ENCODE data around the gene DPH2.

The DPH2 gene

GRCh38 chr1:43976045-43976444, 6.2 kb downstream of the DPH2 start:
- Histone ChIP-seq H3K18ac (ENCODE audit: low read length) (peak overlapping the region; percentile 33), H4K8ac (ENCODE audit: low read depth, low read length) (no peak overlapping the region), H3K4me3 (ENCODE audit: low read depth, low read length) (no peak overlapping the region), H4K91ac (ENCODE audit: low read depth, low read length) (no peak overlapping the region), H3K27ac (ENCODE audit: low read depth, low read length) (no peak overlapping the region), H2AK5ac (ENCODE audit: low read length) (no peak overlapping the region), H3K27me3 (ENCODE audit: insufficient read depth, low read length) (no peaks in the 10 kb centered on the region), H2BK12ac (ENCODE audit: low read length) (no peak overlapping the region), H3K79me2 (ENCODE audit: control insufficient read depth, insufficient read depth, low read length, poor library complexity) (peaks cover 18% of the 10 kb centered on the region), H2BK120ac (ENCODE audit: insufficient read depth, low read length, poor library complexity) (no peak overlapping the region), H3K14ac (ENCODE audit: low read length) (no peak overlapping the region), H3K4ac (ENCODE audit: low read depth, low read length) (peak overlapping the region; percentile 41), H3K36me3 (ENCODE audit: control insufficient read depth in 1 of 2, insufficient read depth in 2 of 2, low read length in 2 of 2) (peaks cover 28 to 29% of the 10 kb centered on the region in 2 experiments), H4K12ac (ENCODE audit: low read depth, low read length) (peak overlapping the region; percentile 19), H3K9ac (ENCODE audit: low read length) (peak overlapping the region; percentile 89), H3K23ac (ENCODE audit: low read length) (no peak overlapping the region), H3K9me3 (ENCODE audit: insufficient read depth, low read depth, low read length) (no peaks in the 10 kb centered on the region), H2BK5ac (ENCODE audit: low read depth, low read length, poor library complexity) (no peak overlapping the region), H3K79me1 (ENCODE audit: low read length) (peaks cover 17% of the 10 kb centered on the region), H3K4me1 (ENCODE audit: control insufficient read depth in 1 of 2, insufficient read depth in 2 of 2, low read length in 2 of 2) (peaks cover 16 to 22% of the 10 kb centered on the region in 2 experiments), H2AFZ (ENCODE audit: insufficient read depth, low read length, poor library complexity) (no peak overlapping the region), H3K4me2 (ENCODE audit: low read length) (peak overlapping the region; percentile 97)
- no CpG with 5 or more reads among the region's 4 CpGs for WGBS (ENCODE audit: extremely low coverage, insufficient coverage, insufficient read length)
- no peak for DNase-seq

- peaks cover 35 to 38% of the 10 kb centered on the region in 2 experiments for H3K36me3 ChIP-seq (ENCODE audit: control insufficient read depth in 1 of 2, insufficient read depth in 2 of 2, low read length in 2 of 2)
- H3K4me2 ChIP-seq (ENCODE audit: low read length): no peak overlapping the region
- no CpG with 5 or more reads among the region's 8 CpGs for WGBS (ENCODE audit: extremely low coverage, insufficient coverage, insufficient read length)
- DNase-seq: no peak
- no peak overlapping the region for H4K8ac ChIP-seq (ENCODE audit: low read depth, low read length)
- no peak overlapping the region for H3K4ac ChIP-seq (ENCODE audit: low read depth, low read length)
- H2BK120ac ChIP-seq (ENCODE audit: insufficient read depth, low read length, poor library complexity): no peak overlapping the region
- peaks cover 17% of the 10 kb centered on the region for H3K79me1 ChIP-seq (ENCODE audit: low read length)
- no peak overlapping the region for H2BK5ac ChIP-seq (ENCODE audit: low read depth, low read length, poor library complexity)
- peaks cover 18% of the 10 kb centered on the region for H3K79me2 ChIP-seq (ENCODE audit: control insufficient read depth, insufficient read depth, low read length, poor library complexity)
- H3K27me3 ChIP-seq (ENCODE audit: insufficient read depth, low read length): no peaks in the 10 kb centered on the region
- no peak overlapping the region for H3K9ac ChIP-seq (ENCODE audit: low read length)
- no peak overlapping the region for H2BK12ac ChIP-seq (ENCODE audit: low read length)
- no peak overlapping the region for H3K18ac ChIP-seq (ENCODE audit: low read length)
- H3K23ac ChIP-seq (ENCODE audit: low read length): no peak overlapping the region
- H3K4me1 ChIP-seq (ENCODE audit: control insufficient read depth in 1 of 2, insufficient read depth in 2 of 2, low read length in 2 of 2): peaks cover 16 to 22% of the 10 kb centered on the region in 2 experiments
- no peak overlapping the region for H2AFZ ChIP-seq (ENCODE audit: insufficient read depth, low read length, poor library complexity)
- H4K91ac ChIP-seq (ENCODE audit: low read depth, low read length): no peak overlapping the region
- H3K9me3 ChIP-seq (ENCODE audit: insufficient read depth, low read depth, low read length): no peaks in the 10 kb centered on the region
- H3K4me3 ChIP-seq (ENCODE audit: low read depth, low read length): peak overlapping the region; percentile 6
- no peak overlapping the region for H3K27ac ChIP-seq (ENCODE audit: low read depth, low read length)
- H4K12ac ChIP-seq (ENCODE audit: low read depth, low read length): no peak overlapping the region
- no peak overlapping the region for H3K14ac ChIP-seq (ENCODE audit: low read length)
- H2AK5ac ChIP-seq (ENCODE audit: low read length): no peak overlapping the region
Measured at GRCh38 chr1:43976890-43977289, 7.1 kb downstream of the DPH2 start.

- peak overlapping the region; percentile 22 for H3K9ac ChIP-seq (ENCODE audit: low read length)
- H3K18ac ChIP-seq (ENCODE audit: low read length): no peak overlapping the region
- H2BK5ac ChIP-seq (ENCODE audit: low read depth, low read length, poor library complexity): no peak overlapping the region
- no CpG with 5 or more reads among the region's 9 CpGs for WGBS (ENCODE audit: extremely low coverage, insufficient coverage, insufficient read length)
- no peaks in the 10 kb centered on the region for H3K27me3 ChIP-seq (ENCODE audit: insufficient read depth, low read length)
- no peak for DNase-seq
- H3K4me1 ChIP-seq (ENCODE audit: control insufficient read depth in 1 of 2, insufficient read depth in 2 of 2, low read length in 2 of 2): peaks cover 16 to 22% of the 10 kb centered on the region in 2 experiments
- H3K27ac ChIP-seq (ENCODE audit: low read depth, low read length): no peak overlapping the region
- no peak overlapping the region for H2AFZ ChIP-seq (ENCODE audit: insufficient read depth, low read length, poor library complexity)
- H3K14ac ChIP-seq (ENCODE audit: low read length): no peak overlapping the region
- peaks cover 34% of the 10 kb centered on the region in 2 experiments for H3K36me3 ChIP-seq (ENCODE audit: control insufficient read depth in 1 of 2, insufficient read depth in 2 of 2, low read length in 2 of 2)
- no peak overlapping the region for H4K91ac ChIP-seq (ENCODE audit: low read depth, low read length)
- H3K4me3 ChIP-seq (ENCODE audit: low read depth, low read length): no peak overlapping the region
- no peak overlapping the region for H2BK12ac ChIP-seq (ENCODE audit: low read length)
- H2AK5ac ChIP-seq (ENCODE audit: low read length): no peak overlapping the region
- H3K79me2 ChIP-seq (ENCODE audit: control insufficient read depth, insufficient read depth, low read length, poor library complexity): peaks cover 18% of the 10 kb centered on the region
- no peak overlapping the region for H3K4me2 ChIP-seq (ENCODE audit: low read length)
- H3K23ac ChIP-seq (ENCODE audit: low read length): no peak overlapping the region
- H3K4ac ChIP-seq (ENCODE audit: low read depth, low read length): no peak overlapping the region
- H4K8ac ChIP-seq (ENCODE audit: low read depth, low read length): no peak overlapping the region
- H4K12ac ChIP-seq (ENCODE audit: low read depth, low read length): no peak overlapping the region
- H3K9me3 ChIP-seq (ENCODE audit: insufficient read depth, low read depth, low read length): no peaks in the 10 kb centered on the region
- H2BK120ac ChIP-seq (ENCODE audit: insufficient read depth, low read length, poor library complexity): no peak overlapping the region
- peaks cover 17% of the 10 kb centered on the region for H3K79me1 ChIP-seq (ENCODE audit: low read length)
Measured at GRCh38 chr1:43977376-43978263, 7.8 kb downstream of the DPH2 start.

GRCh38 chr1:43978264-43978550, 8.4 kb downstream of the DPH2 start:
- H2AK5ac ChIP-seq (ENCODE audit: low read length): no peak overlapping the region
- no peak overlapping the region for H4K91ac ChIP-seq (ENCODE audit: low read depth, low read length)
- no peak for DNase-seq
- peaks cover 18% of the 10 kb centered on the region for H3K79me2 ChIP-seq (ENCODE audit: control insufficient read depth, insufficient read depth, low read length, poor library complexity)
- H3K4me3 ChIP-seq (ENCODE audit: low read depth, low read length): no peak overlapping the region
- H3K79me1 ChIP-seq (ENCODE audit: low read length): peaks cover 17% of the 10 kb centered on the region
- H2BK12ac ChIP-seq (ENCODE audit: low read length): no peak overlapping the region
- H3K9ac ChIP-seq (ENCODE audit: low read length): no peak overlapping the region
- H3K23ac ChIP-seq (ENCODE audit: low read length): no peak overlapping the region
- peaks cover 16 to 22% of the 10 kb centered on the region in 2 experiments for H3K4me1 ChIP-seq (ENCODE audit: control insufficient read depth in 1 of 2, insufficient read depth in 2 of 2, low read length in 2 of 2)
- no peak overlapping the region for H4K8ac ChIP-seq (ENCODE audit: low read depth, low read length)
- H2BK120ac ChIP-seq (ENCODE audit: insufficient read depth, low read length, poor library complexity): no peak overlapping the region
- H3K9me3 ChIP-seq (ENCODE audit: insufficient read depth, low read depth, low read length): no peaks in the 10 kb centered on the region
- no peak overlapping the region for H3K4ac ChIP-seq (ENCODE audit: low read depth, low read length)
- H3K36me3 ChIP-seq (ENCODE audit: control insufficient read depth in 1 of 2, insufficient read depth in 2 of 2, low read length in 2 of 2): peaks cover 37 to 38% of the 10 kb centered on the region in 2 experiments
- no peak overlapping the region for H3K14ac ChIP-seq (ENCODE audit: low read length)
- H2AFZ ChIP-seq (ENCODE audit: insufficient read depth, low read length, poor library complexity): no peak overlapping the region
- H3K27me3 ChIP-seq (ENCODE audit: insufficient read depth, low read length): no peaks in the 10 kb centered on the region
- WGBS (ENCODE audit: extremely low coverage, insufficient coverage, insufficient read length): no CpG with 5 or more reads among the region's 5 CpGs
- H3K27ac ChIP-seq (ENCODE audit: low read depth, low read length): no peak overlapping the region
- H3K18ac ChIP-seq (ENCODE audit: low read length): no peak overlapping the region
- H3K4me2 ChIP-seq (ENCODE audit: low read length): peak overlapping the region; percentile 82
- no peak overlapping the region for H4K12ac ChIP-seq (ENCODE audit: low read depth, low read length)
- no peak overlapping the region for H2BK5ac ChIP-seq (ENCODE audit: low read depth, low read length, poor library complexity)

All from trophoblast cell (in vitro differentiated cells and primary cell).